GM23338 (cell line): ENCODE results near the gene ZNF23. TPM values are rescaled to one million over a fixed set of nuclear protein-coding genes. Genes with fewer than 3 reads are reported as not detected.

ENCODE experiments used
- ATAC-seq: fragments of 200-7000 bp; cut with Tn5 transposase; 3 replicates; pipeline ENCODE4 v1.9.1; 2020
- DNase-seq: peaks from one replicate; pipeline ENCODE4 v3.0.0-alpha.2; 2015; ENCODE audit warnings: low spot score
- H2AFZ ChIP-seq: fragments of 200-600 bp; sonication (generic); 2 replicates; pipeline ENCODE4 v1.8.0; 2016; ENCODE audit warnings: antibody characterized with exemption, mild to moderate bottlenecking, moderate library complexity
- H3F3A ChIP-seq: fragments of 200-600 bp; sonication (generic); replicated peaks from 2 replicates; pipeline ENCODE4 v1.8.0; 2017; ENCODE audit warnings: antibody characterized with exemption, mixed run types, low read depth
- H3K27ac ChIP-seq: fragments of 200-600 bp; sonication (generic); 2 replicates; pipeline ENCODE4 v1.6.1; 2016; ENCODE audit warnings: low read depth
- H3K27me3 ChIP-seq: fragments of 200-600 bp; sonication (generic); 2 replicates; pipeline ENCODE4 v1.8.0; 2016; ENCODE audit warnings: mild to moderate bottlenecking, mixed run types, moderate library complexity; ENCODE audit not compliant: insufficient read depth
- H3K36me3 ChIP-seq: fragments of 200-600 bp; sonication (generic); 2 replicates; pipeline ENCODE4 v1.8.0; 2016; ENCODE audit warnings: mild to moderate bottlenecking; ENCODE audit not compliant: insufficient read depth
- H3K4me1 ChIP-seq: fragments of 200-600 bp; sonication (generic); 2 replicates; pipeline ENCODE4 v1.8.0; 2016; ENCODE audit warnings: mild to moderate bottlenecking, moderate library complexity; ENCODE audit not compliant: insufficient read depth
- H3K4me2 ChIP-seq: fragments of 200-600 bp; sonication (generic); 2 replicates; pipeline ENCODE4 v1.7.1; 2017; ENCODE audit warnings: mixed run types
- H3K4me3 ChIP-seq: fragments of 200-600 bp; sonication (generic); 2 replicates; pipeline ENCODE4 v1.6.1; 2016; ENCODE audit warnings: mixed run types
- H3K79me2 ChIP-seq: fragments of 200-600 bp; sonication (generic); replicated peaks from 2 replicates; pipeline ENCODE4 v1.8.0; 2017; ENCODE audit warnings: mild to moderate bottlenecking; ENCODE audit not compliant: insufficient read depth
- H3K9me2 ChIP-seq: fragments of 200-600 bp; sonication (generic); 2 replicates; pipeline ENCODE4 v1.8.0; 2017; ENCODE audit not compliant: insufficient read depth
- H4K20me1 ChIP-seq: fragments of 200-600 bp; sonication (generic); replicated peaks from 2 replicates; pipeline ENCODE4 v1.8.0; 2017; ENCODE audit warnings: mild to moderate bottlenecking; ENCODE audit not compliant: insufficient read depth
- H3K27ac Mint-ChIP-seq: 2 replicates; pipeline ENCODE4 v1.8.0; 2020; ENCODE audit warnings: inconsistent platforms, mild to moderate bottlenecking, moderate library complexity, mixed read lengths
- H3K27me3 Mint-ChIP-seq: 3 replicates; pipeline ENCODE4 v1.8.0; 2022; ENCODE audit warnings: low read depth, mild to moderate bottlenecking, moderate library complexity, mixed read lengths, inconsistent platforms; ENCODE audit not compliant: insufficient read depth, poor library complexity
- H3K36me3 Mint-ChIP-seq: 3 replicates; pipeline ENCODE4 v1.8.0; 2021; ENCODE audit warnings: low read depth, mild to moderate bottlenecking, inconsistent platforms, moderate library complexity, mixed read lengths
- H3K4me1 Mint-ChIP-seq: 3 replicates; pipeline ENCODE4 v1.8.0; 2020; ENCODE audit warnings: mild to moderate bottlenecking, inconsistent platforms, mixed read lengths
- H3K4me3 Mint-ChIP-seq: 3 replicates; pipeline ENCODE4 v1.8.0; 2021; ENCODE audit warnings: moderate library complexity, mild to moderate bottlenecking, inconsistent platforms, mixed read lengths
- H3K9me3 Mint-ChIP-seq: 3 replicates; pipeline ENCODE4 v1.8.0; 2020; ENCODE audit warnings: moderate library complexity, mild to moderate bottlenecking, inconsistent platforms, mixed read lengths
- CREB1 ChIP-seq: fragments of 250-450 bp; sonication (Bioruptor Pico); IDR thresholded peaks from 2 replicates; pipeline ENCODE4 v1.5.0; 2020; ENCODE audit warnings: low read depth, mild to moderate bottlenecking, moderate library complexity
- EZH2phosphoT487 ChIP-seq: fragments of 200-600 bp; sonication (generic); IDR thresholded peaks from one replicate; pipeline ENCODE4 v1.8.1; 2018; ENCODE audit warnings: antibody characterized with exemption; ENCODE audit not compliant: unreplicated experiment
- POLR2AphosphoS5 ChIP-seq: IDR thresholded peaks from 2 replicates; pipeline ENCODE4 v1.6.1; 2016; ENCODE audit warnings: antibody characterized with exemption, low read depth
- STAT1 ChIP-seq: IDR thresholded peaks from one replicate; pipeline ENCODE4 v1.6.1; 2016; ENCODE audit warnings: antibody characterized with exemption; ENCODE audit not compliant: unreplicated experiment
- ZNF114 ChIP-seq: fragments of 250-450 bp; sonication (Bioruptor Pico); IDR thresholded peaks from 2 replicates; pipeline ENCODE4 v1.5.0; 2020; ENCODE audit warnings: mild to moderate bottlenecking, moderate library complexity
- polyA plus RNA-seq: library from polyadenylated mRNA; unstranded; fragments of >200 nt; fragmentation: Nextera tagmentation; extraction: Ambion mirVana; gene quantifications from 2 replicates; pipeline ENCODE4 v1.2.1, GENCODE V29; 2016
- total RNA-seq: library from RNA; depleted of rRNA; stranded (reverse); fragments of >200 nt; shearing (Covaris generic); gene quantifications from 2 replicates; pipeline ENCODE4 v1.2.3, GENCODE V29; 2014
- TF ChIP-seq, protein P1 (sequence below): IDR thresholded peaks from 2 replicates; pipeline ENCODE4 v1.6.1; 2016; ENCODE audit warnings: antibody characterized with exemption
- TF ChIP-seq, protein P2 (sequence below): IDR thresholded peaks from one replicate; pipeline ENCODE4 v1.6.1; 2018; ENCODE audit warnings: antibody characterized with exemption; ENCODE audit not compliant: unreplicated experiment
- TF ChIP-seq, protein P3 (sequence below): fragments of 250-450 bp; sonication (Bioruptor Pico); IDR thresholded peaks from 2 replicates; pipeline ENCODE4 v1.5.0; 2020; ENCODE audit warnings: mild to moderate bottlenecking, moderate library complexity

Gene ZNF23
- total and polyA plus RNA-seq, 2 experiments from 2014 or later: 8.4 to 8.8 TPM

DNA sequence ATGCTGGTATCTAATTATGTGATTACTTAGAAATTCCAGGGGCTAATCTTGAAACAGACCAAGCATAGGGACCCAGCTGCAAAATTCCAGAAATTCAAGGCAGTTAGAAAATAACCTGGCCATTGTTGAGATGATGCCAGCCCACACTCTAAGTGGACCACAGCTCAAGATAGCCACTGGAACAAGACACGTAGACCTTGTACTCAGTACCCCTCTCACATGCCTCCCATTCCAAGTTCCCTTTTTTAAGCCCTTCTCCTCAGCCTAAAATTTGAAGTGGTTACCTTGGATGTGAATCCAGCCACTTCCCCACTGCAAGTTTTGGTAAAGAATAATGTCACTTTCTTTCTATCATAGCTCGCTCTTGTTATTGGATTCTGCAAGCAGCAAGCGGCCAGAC lies 31.2 kb upstream of the ZNF23 start:
- H3K4me1 ChIP-seq: no peaks in the 10 kb centered on the region
- H3F3A ChIP-seq: no peaks in the 10 kb centered on the region
- no peaks in the 10 kb centered on the region for H3K36me3 Mint-ChIP-seq
- no peak overlapping the region for H3K4me3 Mint-ChIP-seq
- H2AFZ ChIP-seq: 0 out of 2 replicates have a peak overlapping the region, but pooled peaks have one; percentile 32
- H3K4me1 Mint-ChIP-seq: no peaks in the 10 kb centered on the region
- H3K79me2 ChIP-seq: no peaks in the 10 kb centered on the region
- H3K9me2 ChIP-seq: no peaks in the 10 kb centered on the region
- H3K27me3 ChIP-seq: no peaks in the 10 kb centered on the region
- no peak overlapping the region for H3K4me2 ChIP-seq
- ATAC-seq (no peak), DNase-seq (no peak)
- H3K27ac Mint-ChIP-seq: no peak overlapping the region
- H3K27ac ChIP-seq: no peak overlapping the region
- no peak overlapping the region for H3K4me3 ChIP-seq
- no peaks in the 10 kb centered on the region for H3K27me3 Mint-ChIP-seq
- TF ChIP-seq, protein P1, sequence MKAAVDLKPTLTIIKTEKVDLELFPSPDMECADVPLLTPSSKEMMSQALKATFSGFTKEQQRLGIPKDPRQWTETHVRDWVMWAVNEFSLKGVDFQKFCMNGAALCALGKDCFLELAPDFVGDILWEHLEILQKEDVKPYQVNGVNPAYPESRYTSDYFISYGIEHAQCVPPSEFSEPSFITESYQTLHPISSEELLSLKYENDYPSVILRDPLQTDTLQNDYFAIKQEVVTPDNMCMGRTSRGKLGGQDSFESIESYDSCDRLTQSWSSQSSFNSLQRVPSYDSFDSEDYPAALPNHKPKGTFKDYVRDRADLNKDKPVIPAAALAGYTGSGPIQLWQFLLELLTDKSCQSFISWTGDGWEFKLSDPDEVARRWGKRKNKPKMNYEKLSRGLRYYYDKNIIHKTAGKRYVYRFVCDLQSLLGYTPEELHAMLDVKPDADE: no peak
- TF ChIP-seq CREB1 (CRISPR knock-in tag): no peak
- TF ChIP-seq STAT1: no peak
- no peak for TF ChIP-seq ZNF114 (CRISPR knock-in tag)
- TF ChIP-seq, protein P2, sequence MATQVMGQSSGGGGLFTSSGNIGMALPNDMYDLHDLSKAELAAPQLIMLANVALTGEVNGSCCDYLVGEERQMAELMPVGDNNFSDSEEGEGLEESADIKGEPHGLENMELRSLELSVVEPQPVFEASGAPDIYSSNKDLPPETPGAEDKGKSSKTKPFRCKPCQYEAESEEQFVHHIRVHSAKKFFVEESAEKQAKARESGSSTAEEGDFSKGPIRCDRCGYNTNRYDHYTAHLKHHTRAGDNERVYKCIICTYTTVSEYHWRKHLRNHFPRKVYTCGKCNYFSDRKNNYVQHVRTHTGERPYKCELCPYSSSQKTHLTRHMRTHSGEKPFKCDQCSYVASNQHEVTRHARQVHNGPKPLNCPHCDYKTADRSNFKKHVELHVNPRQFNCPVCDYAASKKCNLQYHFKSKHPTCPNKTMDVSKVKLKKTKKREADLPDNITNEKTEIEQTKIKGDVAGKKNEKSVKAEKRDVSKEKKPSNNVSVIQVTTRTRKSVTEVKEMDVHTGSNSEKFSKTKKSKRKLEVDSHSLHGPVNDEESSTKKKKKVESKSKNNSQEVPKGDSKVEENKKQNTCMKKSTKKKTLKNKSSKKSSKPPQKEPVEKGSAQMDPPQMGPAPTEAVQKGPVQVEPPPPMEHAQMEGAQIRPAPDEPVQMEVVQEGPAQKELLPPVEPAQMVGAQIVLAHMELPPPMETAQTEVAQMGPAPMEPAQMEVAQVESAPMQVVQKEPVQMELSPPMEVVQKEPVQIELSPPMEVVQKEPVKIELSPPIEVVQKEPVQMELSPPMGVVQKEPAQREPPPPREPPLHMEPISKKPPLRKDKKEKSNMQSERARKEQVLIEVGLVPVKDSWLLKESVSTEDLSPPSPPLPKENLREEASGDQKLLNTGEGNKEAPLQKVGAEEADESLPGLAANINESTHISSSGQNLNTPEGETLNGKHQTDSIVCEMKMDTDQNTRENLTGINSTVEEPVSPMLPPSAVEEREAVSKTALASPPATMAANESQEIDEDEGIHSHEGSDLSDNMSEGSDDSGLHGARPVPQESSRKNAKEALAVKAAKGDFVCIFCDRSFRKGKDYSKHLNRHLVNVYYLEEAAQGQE: no peak
- no peaks in the 10 kb centered on the region for H4K20me1 ChIP-seq
- H3K9me3 Mint-ChIP-seq: peaks cover under 1% of the 10 kb centered on the region; the same call in 1 of the 3 replicates
- H3K36me3 ChIP-seq: no peaks in the 10 kb centered on the region

DNA sequence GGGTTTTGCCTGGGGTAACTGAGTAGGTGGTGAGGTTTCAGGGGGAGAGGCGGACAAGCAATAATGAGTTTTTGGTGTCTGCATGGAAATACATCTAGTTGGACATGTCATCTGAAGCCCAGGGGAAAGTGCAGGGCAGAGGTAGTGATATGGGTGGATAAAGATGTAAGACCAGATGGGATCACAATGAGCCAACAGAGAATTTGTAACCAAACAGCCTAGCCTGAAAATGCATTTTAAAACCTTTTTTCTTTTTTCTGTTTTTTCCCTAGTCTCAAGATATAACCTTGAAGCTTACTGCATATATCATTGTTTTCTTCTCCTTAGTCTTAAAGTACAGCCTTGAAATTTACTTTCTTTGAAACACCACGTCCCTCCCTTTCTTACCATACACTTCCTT lies 30.7 kb upstream of the ZNF23 start:
- no peaks in the 10 kb centered on the region for H3K9me3 Mint-ChIP-seq
- Histone ChIP-seq H3K27ac (no peak overlapping the region), H3K27me3 (no peaks in the 10 kb centered on the region), H3K4me3 (no peak overlapping the region), H4K20me1 (no peaks in the 10 kb centered on the region), H3K36me3 (no peaks in the 10 kb centered on the region), H2AFZ (no peak overlapping the region), H3K4me2 (no peak overlapping the region), H3K4me1 (no peaks in the 10 kb centered on the region), H3F3A (no peaks in the 10 kb centered on the region), H3K79me2 (no peaks in the 10 kb centered on the region), H3K9me2 (no peaks in the 10 kb centered on the region)
- DNase-seq (no peak), ATAC-seq (no peak)
- no peak overlapping the region for H3K4me3 Mint-ChIP-seq
- H3K27me3 Mint-ChIP-seq: no peaks in the 10 kb centered on the region
- no peaks in the 10 kb centered on the region for H3K4me1 Mint-ChIP-seq
- H3K27ac Mint-ChIP-seq: no peak overlapping the region
- no peaks in the 10 kb centered on the region for H3K36me3 Mint-ChIP-seq
- TF ChIP-seq EZH2phosphoT487 (no peak), CREB1 (CRISPR knock-in tag) (no peak), POLR2AphosphoS5 (no peak), ZNF114 (CRISPR knock-in tag) (no peak)
- TF ChIP-seq, protein P3, sequence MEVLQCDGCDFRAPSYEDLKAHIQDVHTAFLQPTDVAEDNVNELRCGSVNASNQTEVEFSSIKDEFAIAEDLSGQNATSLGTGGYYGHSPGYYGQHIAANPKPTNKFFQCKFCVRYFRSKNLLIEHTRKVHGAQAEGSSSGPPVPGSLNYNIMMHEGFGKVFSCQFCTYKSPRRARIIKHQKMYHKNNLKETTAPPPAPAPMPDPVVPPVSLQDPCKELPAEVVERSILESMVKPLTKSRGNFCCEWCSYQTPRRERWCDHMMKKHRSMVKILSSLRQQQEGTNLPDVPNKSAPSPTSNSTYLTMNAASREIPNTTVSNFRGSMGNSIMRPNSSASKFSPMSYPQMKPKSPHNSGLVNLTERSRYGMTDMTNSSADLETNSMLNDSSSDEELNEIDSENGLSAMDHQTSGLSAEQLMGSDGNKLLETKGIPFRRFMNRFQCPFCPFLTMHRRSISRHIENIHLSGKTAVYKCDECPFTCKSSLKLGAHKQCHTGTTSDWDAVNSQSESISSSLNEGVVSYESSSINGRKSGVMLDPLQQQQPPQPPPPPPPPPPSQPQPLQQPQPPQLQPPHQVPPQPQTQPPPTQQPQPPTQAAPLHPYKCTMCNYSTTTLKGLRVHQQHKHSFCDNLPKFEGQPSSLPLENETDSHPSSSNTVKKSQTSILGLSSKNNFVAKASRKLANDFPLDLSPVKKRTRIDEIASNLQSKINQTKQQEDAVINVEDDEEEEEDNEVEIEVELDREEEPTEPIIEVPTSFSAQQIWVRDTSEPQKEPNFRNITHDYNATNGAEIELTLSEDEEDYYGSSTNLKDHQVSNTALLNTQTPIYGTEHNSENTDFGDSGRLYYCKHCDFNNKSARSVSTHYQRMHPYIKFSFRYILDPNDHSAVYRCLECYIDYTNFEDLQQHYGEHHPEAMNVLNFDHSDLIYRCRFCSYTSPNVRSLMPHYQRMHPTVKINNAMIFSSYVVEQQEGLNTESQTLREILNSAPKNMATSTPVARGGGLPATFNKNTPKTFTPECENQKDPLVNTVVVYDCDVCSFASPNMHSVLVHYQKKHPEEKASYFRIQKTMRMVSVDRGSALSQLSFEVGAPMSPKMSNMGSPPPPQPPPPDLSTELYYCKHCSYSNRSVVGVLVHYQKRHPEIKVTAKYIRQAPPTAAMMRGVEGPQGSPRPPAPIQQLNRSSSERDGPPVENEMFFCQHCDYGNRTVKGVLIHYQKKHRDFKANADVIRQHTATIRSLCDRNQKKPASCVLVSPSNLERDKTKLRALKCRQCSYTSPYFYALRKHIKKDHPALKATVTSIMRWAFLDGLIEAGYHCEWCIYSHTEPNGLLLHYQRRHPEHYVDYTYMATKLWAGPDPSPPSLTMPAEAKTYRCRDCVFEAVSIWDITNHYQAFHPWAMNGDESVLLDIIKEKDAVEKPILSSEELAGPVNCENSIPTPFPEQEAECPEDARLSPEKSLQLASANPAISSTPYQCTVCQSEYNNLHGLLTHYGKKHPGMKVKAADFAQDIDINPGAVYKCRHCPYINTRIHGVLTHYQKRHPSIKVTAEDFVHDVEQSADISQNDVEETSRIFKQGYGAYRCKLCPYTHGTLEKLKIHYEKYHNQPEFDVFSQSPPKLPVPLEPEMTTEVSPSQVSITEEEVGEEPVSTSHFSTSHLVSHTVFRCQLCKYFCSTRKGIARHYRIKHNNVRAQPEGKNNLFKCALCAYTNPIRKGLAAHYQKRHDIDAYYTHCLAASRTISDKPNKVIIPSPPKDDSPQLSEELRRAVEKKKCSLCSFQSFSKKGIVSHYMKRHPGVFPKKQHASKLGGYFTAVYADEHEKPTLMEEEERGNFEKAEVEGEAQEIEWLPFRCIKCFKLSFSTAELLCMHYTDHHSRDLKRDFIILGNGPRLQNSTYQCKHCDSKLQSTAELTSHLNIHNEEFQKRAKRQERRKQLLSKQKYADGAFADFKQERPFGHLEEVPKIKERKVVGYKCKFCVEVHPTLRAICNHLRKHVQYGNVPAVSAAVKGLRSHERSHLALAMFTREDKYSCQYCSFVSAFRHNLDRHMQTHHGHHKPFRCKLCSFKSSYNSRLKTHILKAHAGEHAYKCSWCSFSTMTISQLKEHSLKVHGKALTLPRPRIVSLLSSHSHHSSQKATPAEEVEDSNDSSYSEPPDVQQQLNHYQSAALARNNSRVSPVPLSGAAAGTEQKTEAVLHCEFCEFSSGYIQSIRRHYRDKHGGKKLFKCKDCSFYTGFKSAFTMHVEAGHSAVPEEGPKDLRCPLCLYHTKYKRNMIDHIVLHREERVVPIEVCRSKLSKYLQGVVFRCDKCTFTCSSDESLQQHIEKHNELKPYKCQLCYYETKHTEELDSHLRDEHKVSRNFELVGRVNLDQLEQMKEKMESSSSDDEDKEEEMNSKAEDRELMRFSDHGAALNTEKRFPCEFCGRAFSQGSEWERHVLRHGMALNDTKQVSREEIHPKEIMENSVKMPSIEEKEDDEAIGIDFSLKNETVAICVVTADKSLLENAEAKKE: no peak
- TF ChIP-seq, protein P1: no peak
